22Rv1 (cell line): Measurements from ENCODE around the gene PANK4.

ENCODE experiments used
- CTCF ChIP-seq: fragments of 450-650 bp; IDR thresholded peaks from 2 replicates; pipeline ENCODE4 v1.5.1; 2017; ENCODE audit warnings: mild to moderate bottlenecking
- ZFX ChIP-seq: fragments of 450-650 bp; IDR thresholded peaks from 2 replicates; pipeline ENCODE4 v1.6.1; 2017; ENCODE audit warnings: antibody characterized with exemption, borderline replicate concordance

- TF ChIP-seq CTCF (no peak), ZFX (no peak)
These were observed 67.7 kb downstream of the PANK4 start for GRCh38 chr1:2458687-2459086.
